NB4 (cell line): ENCODE results near the gene OLFML2B.

ENCODE experiments used
- DNase-seq: peaks from one replicate; pipeline ENCODE4 v3.0.0; 2010; ENCODE audit warnings: low read depth
- H3K4me3 ChIP-seq: one replicate; pipeline ENCODE4 v1.5.1; 2011; ENCODE audit warnings: mild to moderate bottlenecking, low read depth, low read length, moderate library complexity
- CTCF ChIP-seq: IDR thresholded peaks from one replicate; pipeline ENCODE4 v1.5.1; 2012; ENCODE audit warnings: low read depth, low read length
- MAX ChIP-seq: IDR thresholded peaks from 2 replicates; pipeline ENCODE4 v1.6.1; 2011; ENCODE audit warnings: low read depth, low read length
- MYC ChIP-seq: IDR thresholded peaks from 2 replicates; pipeline ENCODE4 v1.6.1; 2011; ENCODE audit warnings: low read depth, low read length
- POLR2A ChIP-seq: IDR thresholded peaks from 2 replicates; pipeline ENCODE4 v1.6.1; 2011; ENCODE audit warnings: mild to moderate bottlenecking; ENCODE audit not compliant: insufficient read length; ENCODE audit errors: extremely low read depth

The OLFML2B gene

GRCh38 chr1:161999301-162000052, 24.2 kb downstream of the OLFML2B start:
- peak; percentile 23 for DNase-seq
- H3K4me3 ChIP-seq: no peak overlapping the region
- TF ChIP-seq CTCF: no peak
- TF ChIP-seq POLR2A: no peak
- no peak for TF ChIP-seq MYC
- no peak for TF ChIP-seq MAX

GRCh38 chr1:161998811-161999210, 24.9 kb downstream of the OLFML2B start:
- TF ChIP-seq MAX: no peak
- no peak for TF ChIP-seq CTCF
- TF ChIP-seq POLR2A: no peak
- TF ChIP-seq MYC: no peak
- no peak for DNase-seq
- no peak overlapping the region for H3K4me3 ChIP-seq

- H3K4me3 ChIP-seq: no peak overlapping the region
- no peak for DNase-seq
- TF ChIP-seq MYC: no peak
- TF ChIP-seq MAX: no peak
- no peak for TF ChIP-seq CTCF
- no peak for TF ChIP-seq POLR2A
Measured at GRCh38 chr1:161997152-161997551, 26.5 kb downstream of the OLFML2B start.

GRCh38 chr1:161994175-161994668, 29.4 kb downstream of the OLFML2B start:
- no peak for DNase-seq
- no peak for TF ChIP-seq MAX
- TF ChIP-seq CTCF: no peak
- TF ChIP-seq MYC: no peak
- no peak for TF ChIP-seq POLR2A
- no peak overlapping the region for H3K4me3 ChIP-seq

GRCh38 chr1:161993576-161993975, 30.1 kb downstream of the OLFML2B start:
- DNase-seq: no peak
- no peak overlapping the region for H3K4me3 ChIP-seq
- no peak for TF ChIP-seq MAX
- no peak for TF ChIP-seq POLR2A
- no peak for TF ChIP-seq CTCF
- no peak for TF ChIP-seq MYC
